ENCODE data around the gene PRKN.

- TF ChIP-seq CTCF (conservative IDR thresholded peaks at IDR 0.05; ENCODE audit: low read depth, low read length) (no peak), EZH2 (IDR thresholded peaks at IDR 0.05; ENCODE audit: borderline replicate concordance, low read depth, low read length, poor library complexity, severe bottlenecking) (no peak)
Observed at GRCh38 chr6:161744211-161745067, 983.1 kb downstream of the PRKN start.

Data from A673 (cell line).